Sigmoid colon (tissue), 7 donors: ENCODE measurements around the gene SOX10. TPM values are rescaled to one million over a fixed set of nuclear protein-coding genes. Genes with fewer than 3 reads are reported as not detected.
A peak's percentile ranks its signal among the peaks of the same experiment; 100 is the strongest.

Source experiments
- DNase-seq: peaks from one replicate; pipeline ENCODE4 v3.0.0-alpha.2; 2019
- H3K27ac ChIP-seq, 4 donors: fragments of 200-600 bp; sonication (generic); one replicate each; pipeline ENCODE4 v1.5.1; 2016 to 2019; ENCODE audit warnings: mild to moderate bottlenecking in 1 of 4
- H3K27me3 ChIP-seq, 3 donors: fragments of 200-600 bp; sonication (generic); one replicate each; pipeline ENCODE4 v1.5.1; 2019; ENCODE audit warnings: mild to moderate bottlenecking in 1 of 3
- H3K36me3 ChIP-seq, 4 donors: fragments of 200-600 bp; sonication (generic); one replicate each; pipeline ENCODE4 v1.5.1; 2016 to 2019
- H3K4me1 ChIP-seq, 4 donors: fragments of 200-600 bp; sonication (generic); one replicate each; pipeline ENCODE4 v1.5.1; 2017 to 2019
- H3K4me3 ChIP-seq, 4 donors: fragments of 200-600 bp; sonication (generic); one replicate each; pipeline ENCODE4 v1.5.1; 2017 to 2019; ENCODE audit warnings: mild to moderate bottlenecking in 2 of 4, moderate library complexity in 1 of 4
- H3K9me3 ChIP-seq, 4 donors: fragments of 200-600 bp in 3 of 4; sonication (generic) in 3 of 4; one replicate each; pipeline versions ENCODE4 v1.5.1 to v1.6.1; 2013 to 2019
- CTCF ChIP-seq, 4 experiments: fragments of 450-650 bp in 3 of 4; fragments of 200-600 bp in 1 of 4; IDR thresholded peaks; one replicate each; pipeline ENCODE4 v1.5.1; 2016 to 2019; ENCODE audit warnings: antibody characterized with exemption in 4 of 4, mild to moderate bottlenecking in 3 of 4, moderate library complexity in 2 of 4
- EP300 ChIP-seq, 4 donors: sonication (generic); formaldehyde crosslinking; IDR thresholded peaks; one replicate each; pipeline ENCODE4 v1.6.1; 2017; ENCODE audit warnings: antibody characterized with exemption in 4 of 4
- POLR2A ChIP-seq, 2 donors: fragments of 450-650 bp; IDR thresholded peaks; one replicate each; pipeline ENCODE4 v1.6.1; 2016; ENCODE audit warnings: antibody characterized with exemption in 2 of 2, mild to moderate bottlenecking in 2 of 2, moderate library complexity in 2 of 2
- POLR2AphosphoS5 ChIP-seq, 4 donors: sonication (generic); formaldehyde crosslinking; IDR thresholded peaks; one replicate each; pipeline ENCODE4 v1.6.1; 2017; ENCODE audit warnings: antibody characterized with exemption in 4 of 4
- WGBS, 2 donors: extraction: QIAGEN DNeasy Blood & Tissue Kit; methylation state at CpG; one replicate each; pipeline ENCODE4 v1.1.7; 2013; 5-methylcytosine and 5-hydroxymethylcytosine counted together
- intact Hi-C: fragments of 100-400 bp; cut with DNase I; formaldehyde crosslinking; loops from one replicate; pipeline ENCODE4 v1.15.1; 2023
- polyA plus RNA-seq, 3 donors: library from polyadenylated mRNA; stranded (reverse); fragments of 200-250 nt; gene quantifications; one replicate each; pipeline ENCODE4 v1.2.3, GENCODE V29; 2013
- total RNA-seq, 4 donors: library from RNA; depleted of rRNA; stranded (reverse); fragments of >200 nt; gene quantifications; one replicate each; pipeline ENCODE4 v1.1.0, GENCODE V29; 2016
- donor health status: healthy with polysubstance abuse.
- donor health status: Bipolar disorder and iron deficiency.
- donor health status: healthy.

Gene SOX10
- total and polyA plus RNA-seq, 7 donors: 0.23 to 17.5 (median 3.8) TPM

GRCh38 chr22:38021206-38021605, 36.9 kb upstream of the SOX10 start:
- intact Hi-C loops: no loop called here
- no peaks in the 10 kb centered on the region for H3K27me3 ChIP-seq
- no peaks in the 10 kb centered on the region for H3K9me3 ChIP-seq
- TF ChIP-seq POLR2A (IDR thresholded peaks at IDR 0.05) (no peak), POLR2AphosphoS5 (IDR thresholded peaks at IDR 0.05) (no peak), CTCF (IDR thresholded peaks at IDR 0.05) (no peak), EP300 (IDR thresholded peaks at IDR 0.05) (no peak)
- 88 to 93% methylated on average over 6 of the region's 6 CpGs for WGBS, 2 donors
- H3K27ac ChIP-seq: no peak overlapping the region
- no peak overlapping the region for H3K4me3 ChIP-seq
- peaks cover 0 to 20% (median 18%) of the 10 kb centered on the region in 4 donors for H3K4me1 ChIP-seq
- H3K36me3 ChIP-seq: no peaks in the 10 kb centered on the region
- no peak for DNase-seq

DNA sequence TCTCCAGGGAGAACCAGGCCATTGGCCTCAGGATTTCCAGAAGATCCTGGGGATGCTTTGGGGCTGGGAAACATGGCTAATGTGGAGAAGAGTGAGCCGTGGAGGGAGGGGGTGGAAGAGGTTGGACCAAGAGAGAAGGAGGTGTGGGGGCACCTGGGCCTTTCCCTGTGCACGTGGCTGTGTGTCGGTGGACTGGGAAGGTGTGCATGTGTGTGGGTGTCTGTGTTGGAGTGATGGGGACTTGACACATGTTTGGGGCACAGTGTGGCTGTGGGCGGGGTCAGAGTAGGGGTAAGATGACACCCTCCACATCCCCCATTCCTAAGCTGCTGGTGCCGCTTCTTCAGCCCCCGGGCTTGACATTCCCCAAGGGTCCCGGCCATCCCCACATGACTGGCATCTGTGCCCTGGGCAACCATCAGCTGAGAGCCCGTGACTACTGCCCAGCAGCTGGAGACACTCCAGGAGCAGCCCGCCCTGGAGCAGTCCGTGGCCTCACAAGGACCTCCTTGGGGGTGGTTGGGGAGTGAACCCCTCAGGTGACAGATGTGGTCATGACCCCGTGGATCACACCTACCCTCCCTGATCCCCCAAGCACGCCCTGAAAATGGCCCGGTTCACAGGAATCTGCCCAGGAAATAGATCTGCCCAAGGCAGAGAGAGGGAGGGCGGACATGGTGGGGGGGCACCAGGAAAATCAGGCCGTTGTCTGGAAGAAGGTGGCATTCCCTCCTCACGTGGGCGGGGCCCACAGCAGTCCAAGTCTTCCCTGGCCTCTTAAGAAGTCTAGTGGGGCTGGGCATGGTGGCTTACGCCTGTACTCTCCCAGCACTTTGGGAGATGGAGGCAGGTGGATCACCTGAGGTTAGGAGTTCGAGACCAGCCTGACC, 34.8 kb upstream of the SOX10 start:
- peak overlapping the region in 3 of 4 donors; percentile 11 to 84 (median 77) for H3K27ac ChIP-seq
- intact Hi-C loops: no loop called here
- 88 to 89% methylated on average over 19 of the region's 19 CpGs for WGBS, 2 donors

GRCh38 chr22:38017939-38018885, 33.9 kb upstream of the SOX10 start:
- 87 to 88% methylated on average over 12 of the region's 12 CpGs for WGBS, 2 donors
- peaks cover 0 to 29% (median 21%) of the 10 kb centered on the region in 4 donors for H3K4me1 ChIP-seq
- H3K27me3 ChIP-seq: no peaks in the 10 kb centered on the region
- H3K27ac ChIP-seq: peak overlapping the region; percentile 57 to 84 (median 74)
- H3K36me3 ChIP-seq: no peaks in the 10 kb centered on the region
- no peak for TF ChIP-seq POLR2A (IDR thresholded peaks at IDR 0.05)
- no peak for TF ChIP-seq EP300 (IDR thresholded peaks at IDR 0.05)
- TF ChIP-seq CTCF (IDR thresholded peaks at IDR 0.05): no peak
- no peak for TF ChIP-seq POLR2AphosphoS5 (IDR thresholded peaks at IDR 0.05)
- no peak for DNase-seq
- intact Hi-C loops: no loop called here
- H3K9me3 ChIP-seq: no peaks in the 10 kb centered on the region
- H3K4me3 ChIP-seq: no peak overlapping the region

More for the DNA sequence above, 34.8 kb upstream of the SOX10 start:
- H3K9me3 ChIP-seq: no peaks in the 10 kb centered on the region
- peaks cover 0 to 29% (median 21%) of the 10 kb centered on the region in 4 donors for H3K4me1 ChIP-seq
- no peak for DNase-seq
- H3K27me3 ChIP-seq: no peaks in the 10 kb centered on the region
- TF ChIP-seq CTCF (IDR thresholded peaks at IDR 0.05) (no peak), POLR2A (IDR thresholded peaks at IDR 0.05) (no peak), POLR2AphosphoS5 (IDR thresholded peaks at IDR 0.05) (no peak), EP300 (IDR thresholded peaks at IDR 0.05) (no peak)
- H3K36me3 ChIP-seq: no peaks in the 10 kb centered on the region
- no peak overlapping the region for H3K4me3 ChIP-seq

- Histone ChIP-seq H3K27me3 (no peaks in the 10 kb centered on the region), H3K27ac (peak overlapping the region; percentile 57 to 84 (median 74)), H3K36me3 (no peaks in the 10 kb centered on the region), H3K4me1 (peaks cover 0 to 29% (median 21%) of the 10 kb centered on the region in 4 donors), H3K4me3 (peak overlapping the region in 1 of 4 donors; percentile 4), H3K9me3 (no peaks in the 10 kb centered on the region)
- WGBS, 2 donors: 43 to 54% methylated on average over 7 of the region's 7 CpGs
- peak; percentile 93 for DNase-seq
- TF ChIP-seq CTCF (IDR thresholded peaks at IDR 0.05) (no peak), POLR2AphosphoS5 (IDR thresholded peaks at IDR 0.05) (peak in 3 of 4 donors; percentile 41 to 53 (median 42))
- intact Hi-C loops: no loop called here
Observed at GRCh38 chr22:38017272-38017920, 33.0 kb upstream of the SOX10 start.
